Stimulated activated effector memory CD8-positive, alpha-beta T cell treated with anti-CD3 and anti-CD28 coated beads, Interleukin-12 subunit alpha, Interleukin-12 subunit beta, amount 100 ng/mL, for 72 hours (primary cell): ENCODE measurements around the gene MYL10.

Source experiments
- ATAC-seq: fragments of 150-1000 bp; cut with Tn5 transposase; 2 replicates; pipeline ENCODE4 v1.10.0; 2021
- DNase-seq, 2 donors: peaks; one replicate each; pipeline ENCODE4 v3.0.0; 2021 to 2022; ENCODE audit warnings: low spot score in 2 of 2
- H3K27ac Mint-ChIP-seq: one replicate; pipeline ENCODE4 v1.8.0; 2022; ENCODE audit warnings: mild to moderate bottlenecking, mixed read lengths
- H3K36me3 Mint-ChIP-seq: one replicate; pipeline ENCODE4 v1.8.0; 2022; ENCODE audit warnings: mild to moderate bottlenecking, mixed read lengths
- H3K4me1 Mint-ChIP-seq: one replicate; pipeline ENCODE4 v1.8.0; 2022; ENCODE audit warnings: mixed read lengths
- H3K4me3 Mint-ChIP-seq: one replicate; pipeline ENCODE4 v1.8.0; 2022; ENCODE audit warnings: mild to moderate bottlenecking, mixed read lengths
- H3K9me3 Mint-ChIP-seq: one replicate; pipeline ENCODE4 v1.8.0; 2022; ENCODE audit warnings: mixed read lengths

MYL10 gene

GRCh38 chr7:101629171-101629570 is at the start of gene MYL10:
Gene MYL10, minus strand, starts transcription at chr7:101629296. Its CDS starts 178 bp downstream, at chr7:101629118.
- ATAC-seq (no peak), DNase-seq (no peak)
- Mint-ChIP-seq H3K36me3 (no peaks in the 10 kb centered on the region), H3K27ac (no peak within 1 kb of the TSS), H3K9me3 (no peaks in the 10 kb centered on the region), H3K4me3 (no peak within 1 kb of the TSS), H3K4me1 (no peaks in the 10 kb centered on the region)

- Mint-ChIP-seq H3K4me3 (no peak overlapping the region), H3K27ac (no peak overlapping the region), H3K36me3 (no peaks in the 10 kb centered on the region), H3K4me1 (no peaks in the 10 kb centered on the region), H3K9me3 (no peaks in the 10 kb centered on the region)
- no peak for ATAC-seq
- DNase-seq = no peak
Measured at GRCh38 chr7:101678658-101679057, 49.6 kb upstream of the MYL10 start.

GRCh38 chr7:101677797-101678479 is 48.8 kb upstream of the MYL10 start:
- Mint-ChIP-seq H3K4me3 (no peak overlapping the region), H3K27ac (no peak overlapping the region), H3K4me1 (no peaks in the 10 kb centered on the region), H3K36me3 (no peaks in the 10 kb centered on the region), H3K9me3 (peaks cover 4% of the 10 kb centered on the region)
- ATAC-seq = no peak
- DNase-seq = no peak

GRCh38 chr7:101677391-101677790 is 48.3 kb upstream of the MYL10 start:
- no peak overlapping the region for H3K27ac Mint-ChIP-seq
- peaks cover 4% of the 10 kb centered on the region for H3K9me3 Mint-ChIP-seq
- no peaks in the 10 kb centered on the region for H3K4me1 Mint-ChIP-seq
- no peak for ATAC-seq
- no peaks in the 10 kb centered on the region for H3K36me3 Mint-ChIP-seq
- no peak overlapping the region for H3K4me3 Mint-ChIP-seq
- no peak for DNase-seq

GRCh38 chr7:101676956-101677355 is 47.9 kb upstream of the MYL10 start:
- no peaks in the 10 kb centered on the region for H3K36me3 Mint-ChIP-seq
- no peak overlapping the region for H3K4me3 Mint-ChIP-seq
- H3K27ac Mint-ChIP-seq = no peak overlapping the region
- ATAC-seq (no peak), DNase-seq (no peak)
- H3K9me3 Mint-ChIP-seq = peaks cover 4% of the 10 kb centered on the region
- no peaks in the 10 kb centered on the region for H3K4me1 Mint-ChIP-seq

- no peaks in the 10 kb centered on the region for H3K4me1 Mint-ChIP-seq
- H3K4me3 Mint-ChIP-seq = no peak overlapping the region
- H3K36me3 Mint-ChIP-seq = no peaks in the 10 kb centered on the region
- ATAC-seq = no peak
- no peak overlapping the region for H3K27ac Mint-ChIP-seq
- H3K9me3 Mint-ChIP-seq = peaks cover 4% of the 10 kb centered on the region
- no peak for DNase-seq
Measured at GRCh38 chr7:101676062-101676598, 47.0 kb upstream of the MYL10 start.

- no peak for ATAC-seq
Measured at GRCh38 chr7:101674439-101674838, 45.3 kb upstream of the MYL10 start.

GRCh38 chr7:101673951-101674350 is 44.9 kb upstream of the MYL10 start:
- no peak overlapping the region for H3K4me3 Mint-ChIP-seq
- DNase-seq = no peak

More at GRCh38 chr7:101674439-101674838, 45.3 kb upstream of the MYL10 start:
- no peak overlapping the region for H3K4me3 Mint-ChIP-seq
- no peaks in the 10 kb centered on the region for H3K36me3 Mint-ChIP-seq
- H3K9me3 Mint-ChIP-seq = peaks cover 4% of the 10 kb centered on the region
- no peak for DNase-seq
- H3K27ac Mint-ChIP-seq = no peak overlapping the region
- H3K4me1 Mint-ChIP-seq = no peaks in the 10 kb centered on the region

GRCh38 chr7:101673315-101673714 is 44.2 kb upstream of the MYL10 start:
- Mint-ChIP-seq H3K36me3 (no peaks in the 10 kb centered on the region), H3K9me3 (peaks cover 8% of the 10 kb centered on the region), H3K4me1 (no peaks in the 10 kb centered on the region), H3K27ac (no peak overlapping the region), H3K4me3 (no peak overlapping the region)
- ATAC-seq = no peak
- DNase-seq = no peak

More at GRCh38 chr7:101673951-101674350, 44.9 kb upstream of the MYL10 start:
- Mint-ChIP-seq H3K27ac (no peak overlapping the region), H3K4me1 (no peaks in the 10 kb centered on the region), H3K36me3 (no peaks in the 10 kb centered on the region), H3K9me3 (peaks cover 4% of the 10 kb centered on the region)
- no peak for ATAC-seq

- ATAC-seq (no peak), DNase-seq (no peak)
- Mint-ChIP-seq H3K9me3 (peaks cover 8% of the 10 kb centered on the region), H3K36me3 (no peaks in the 10 kb centered on the region), H3K4me3 (no peak overlapping the region), H3K27ac (no peak overlapping the region), H3K4me1 (no peaks in the 10 kb centered on the region)
Measured at GRCh38 chr7:101671371-101672356, 42.6 kb upstream of the MYL10 start.

- ATAC-seq (no peak), DNase-seq (no peak)
- no peaks in the 10 kb centered on the region for H3K36me3 Mint-ChIP-seq
- peaks cover 8% of the 10 kb centered on the region for H3K9me3 Mint-ChIP-seq
- H3K4me3 Mint-ChIP-seq = no peak overlapping the region
- no peak overlapping the region for H3K27ac Mint-ChIP-seq
- H3K4me1 Mint-ChIP-seq = no peaks in the 10 kb centered on the region
Measured at GRCh38 chr7:101669307-101669706, 40.2 kb upstream of the MYL10 start.

GRCh38 chr7:101668726-101669125 is 39.6 kb upstream of the MYL10 start:
- Mint-ChIP-seq H3K36me3 (no peaks in the 10 kb centered on the region), H3K27ac (no peak overlapping the region), H3K9me3 (peaks cover 8% of the 10 kb centered on the region), H3K4me3 (no peak overlapping the region), H3K4me1 (no peaks in the 10 kb centered on the region)
- ATAC-seq (no peak), DNase-seq (no peak)

- DNase-seq = no peak
- ATAC-seq = no peak
- no peak overlapping the region for H3K27ac Mint-ChIP-seq
- H3K9me3 Mint-ChIP-seq = peaks cover 6% of the 10 kb centered on the region
- no peaks in the 10 kb centered on the region for H3K36me3 Mint-ChIP-seq
- no peak overlapping the region for H3K4me3 Mint-ChIP-seq
- no peaks in the 10 kb centered on the region for H3K4me1 Mint-ChIP-seq
Measured at GRCh38 chr7:101667920-101668319, 38.8 kb upstream of the MYL10 start.

- DNase-seq (no peak), ATAC-seq (no peak)
- H3K4me1 Mint-ChIP-seq = no peaks in the 10 kb centered on the region
Measured at GRCh38 chr7:101667399-101667798, 38.3 kb upstream of the MYL10 start.

GRCh38 chr7:101666741-101667140 is 37.6 kb upstream of the MYL10 start:
- Mint-ChIP-seq H3K9me3 (peaks cover 7% of the 10 kb centered on the region), H3K4me3 (no peak overlapping the region), H3K27ac (no peak overlapping the region), H3K36me3 (no peaks in the 10 kb centered on the region), H3K4me1 (no peaks in the 10 kb centered on the region)
- DNase-seq (no peak), ATAC-seq (no peak)

More at GRCh38 chr7:101667399-101667798, 38.3 kb upstream of the MYL10 start:
- Mint-ChIP-seq H3K27ac (no peak overlapping the region), H3K36me3 (no peaks in the 10 kb centered on the region), H3K4me3 (no peak overlapping the region), H3K9me3 (peaks cover 7% of the 10 kb centered on the region)
